GM18873 (cell line): ENCODE data around the gene LAPTM4A.
A peak's percentile ranks its signal among the peaks of the same experiment; 100 is the strongest.

ENCODE experiments used
- ATAC-seq: cut with Tn5 transposase; IDR thresholded peaks from one replicate; pipeline ENCODE4 v1.9.1; 2021; ENCODE audit warnings: mild to moderate bottlenecking, moderate library complexity, moderate number of reproducible peaks; ENCODE audit not compliant: unreplicated experiment, low FRiP score

The LAPTM4A gene

DNA sequence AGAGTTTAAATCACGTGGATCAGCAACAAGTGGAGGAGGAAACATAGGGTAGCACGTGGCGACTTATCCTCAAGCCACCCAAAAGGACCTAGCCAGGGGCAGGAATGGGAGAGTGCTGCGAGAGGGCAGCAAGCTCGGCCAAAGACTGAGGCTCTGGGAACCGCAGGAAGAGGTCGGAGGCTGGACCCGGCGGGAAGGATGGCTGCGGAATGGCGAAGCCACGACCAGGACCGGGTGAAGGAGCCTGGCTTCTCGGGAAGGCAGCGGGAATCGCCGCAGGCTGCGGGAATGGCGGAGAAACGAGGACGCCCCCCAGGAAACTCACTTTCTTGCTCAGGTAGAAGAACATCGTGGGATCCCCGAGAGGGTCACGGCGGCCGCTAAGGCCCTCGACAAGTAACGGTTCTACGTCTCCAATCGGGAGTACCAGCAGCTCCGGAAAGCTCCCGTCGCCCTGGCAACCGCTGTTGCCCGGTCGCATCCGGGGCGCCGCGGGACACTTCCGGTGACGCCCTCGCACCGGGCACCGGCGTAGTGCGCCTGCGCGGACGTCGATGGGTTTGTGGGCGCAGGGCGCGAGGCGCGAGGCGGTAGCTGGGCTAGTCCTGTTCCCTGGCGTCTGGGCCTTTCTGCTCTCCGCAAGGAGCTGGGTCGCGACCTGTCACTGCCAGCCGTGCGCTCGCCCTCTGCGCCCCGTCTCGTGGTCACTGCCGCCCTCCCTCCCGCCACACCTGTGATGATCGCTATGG, 61.6 kb downstream of the LAPTM4A start, which contains the start of gene WDR35:
Gene WDR35, minus strand, starts transcription at position 439 of the 749 bp plus-strand sequence. Its CDS starts 90 bp downstream, at position 349.
- peak; percentile 76 for ATAC-seq

DNA sequence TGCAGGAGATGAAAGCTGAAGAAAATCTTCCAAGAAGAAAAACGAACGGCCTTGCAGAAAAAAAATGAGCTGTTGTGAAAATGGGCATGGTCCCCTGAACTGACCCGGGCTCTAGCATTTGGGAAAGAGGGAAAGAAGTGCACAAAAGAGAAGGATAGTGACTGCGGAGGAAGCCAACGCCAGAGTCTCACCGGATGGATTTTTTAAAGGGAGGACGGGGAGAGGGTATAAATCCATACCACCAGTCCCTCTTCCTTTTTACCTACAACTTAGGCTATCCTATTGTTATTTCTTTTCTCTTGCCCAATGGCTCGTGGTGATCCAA, 62.1 kb downstream of the LAPTM4A start:
- no peak for ATAC-seq

DNA sequence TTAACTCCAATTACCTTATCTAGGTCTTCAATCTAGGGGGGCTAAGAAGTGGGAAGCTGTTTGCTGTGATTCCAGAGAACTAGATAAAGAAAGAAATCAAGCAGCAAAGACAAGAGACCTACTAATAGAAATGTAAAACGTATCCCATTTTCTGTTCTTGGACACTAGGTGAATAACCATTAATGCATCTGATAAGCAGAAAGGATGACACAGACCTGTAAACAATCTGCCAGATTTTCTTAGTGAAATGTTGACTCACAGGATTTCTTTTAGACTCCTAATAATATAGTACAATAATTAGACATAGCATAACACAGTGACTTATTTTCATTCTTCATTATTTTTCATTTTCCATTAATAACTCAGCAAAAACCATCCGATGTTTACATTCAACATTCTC, 62.8 kb downstream of the LAPTM4A start:
- no peak for ATAC-seq

- ATAC-seq, result peak; percentile 71
Measured at GRCh38 chr2:19987936-19988335, 63.5 kb downstream of the LAPTM4A start.
